Measurements from ENCODE around the gene ZBTB45.
"Not testable (repeated sequence)": the region's sequence is repeated elsewhere in the genome, so short reads cannot be mapped to it uniquely, and the experiment has no call there.

ZBTB45 gene

DNA sequence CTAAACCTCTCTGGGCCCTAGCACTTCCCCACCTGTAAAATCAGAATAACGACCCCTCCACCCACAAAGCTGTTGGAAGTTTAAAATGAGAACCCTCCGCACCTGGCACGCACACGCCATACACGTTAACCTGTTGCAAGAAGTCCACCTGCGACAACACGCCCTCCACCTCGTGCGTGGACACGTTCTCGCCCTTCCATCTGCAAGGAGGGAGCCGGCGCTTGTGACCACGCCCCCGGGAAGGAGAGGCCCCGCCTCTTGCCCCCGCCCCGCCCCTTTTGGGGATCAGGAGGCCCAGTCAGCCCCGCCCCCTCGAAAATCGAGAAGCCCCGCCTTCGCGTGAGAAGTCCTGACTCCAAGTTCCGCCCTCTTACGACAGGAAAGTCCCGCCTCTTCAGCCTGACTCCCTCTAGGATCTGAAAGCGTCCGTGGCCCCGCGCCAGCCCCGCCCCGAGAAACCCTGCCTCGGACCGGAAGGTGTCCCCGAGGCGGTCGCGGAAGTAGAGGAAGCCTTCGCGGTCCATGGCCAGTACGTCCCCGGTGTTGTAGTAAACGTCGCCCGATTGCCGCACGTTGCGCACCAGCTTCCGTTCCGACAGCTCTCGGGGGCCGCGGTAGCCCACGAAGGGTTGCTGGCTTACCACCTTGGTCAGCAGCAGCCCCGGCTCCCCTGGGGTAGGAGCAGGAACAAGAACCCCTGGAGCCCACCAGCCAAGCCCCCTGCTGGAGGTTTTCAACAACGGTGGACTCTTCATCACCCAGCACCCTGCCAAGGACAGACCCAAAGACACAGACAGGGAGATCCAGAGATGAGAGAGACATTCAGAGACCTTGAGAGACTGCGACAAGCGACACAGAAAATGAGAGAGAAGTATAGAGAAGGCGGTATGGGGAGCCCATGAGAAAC, 20.3 kb downstream of the ZBTB45 start:
- peak; percentile 99 for DNase-seq (ENCODE audit: low read depth)
- TF ChIP-seq, protein P1, sequence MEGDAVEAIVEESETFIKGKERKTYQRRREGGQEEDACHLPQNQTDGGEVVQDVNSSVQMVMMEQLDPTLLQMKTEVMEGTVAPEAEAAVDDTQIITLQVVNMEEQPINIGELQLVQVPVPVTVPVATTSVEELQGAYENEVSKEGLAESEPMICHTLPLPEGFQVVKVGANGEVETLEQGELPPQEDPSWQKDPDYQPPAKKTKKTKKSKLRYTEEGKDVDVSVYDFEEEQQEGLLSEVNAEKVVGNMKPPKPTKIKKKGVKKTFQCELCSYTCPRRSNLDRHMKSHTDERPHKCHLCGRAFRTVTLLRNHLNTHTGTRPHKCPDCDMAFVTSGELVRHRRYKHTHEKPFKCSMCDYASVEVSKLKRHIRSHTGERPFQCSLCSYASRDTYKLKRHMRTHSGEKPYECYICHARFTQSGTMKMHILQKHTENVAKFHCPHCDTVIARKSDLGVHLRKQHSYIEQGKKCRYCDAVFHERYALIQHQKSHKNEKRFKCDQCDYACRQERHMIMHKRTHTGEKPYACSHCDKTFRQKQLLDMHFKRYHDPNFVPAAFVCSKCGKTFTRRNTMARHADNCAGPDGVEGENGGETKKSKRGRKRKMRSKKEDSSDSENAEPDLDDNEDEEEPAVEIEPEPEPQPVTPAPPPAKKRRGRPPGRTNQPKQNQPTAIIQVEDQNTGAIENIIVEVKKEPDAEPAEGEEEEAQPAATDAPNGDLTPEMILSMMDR (IDR thresholded peaks at IDR 0.05; ENCODE audit: insufficient read depth, low read depth, low read length, missing control alignments), result peak; percentile 50
- H3K4me3 ChIP-seq (ENCODE audit: low read length), result peak overlapping the region; percentile 75

DNA sequence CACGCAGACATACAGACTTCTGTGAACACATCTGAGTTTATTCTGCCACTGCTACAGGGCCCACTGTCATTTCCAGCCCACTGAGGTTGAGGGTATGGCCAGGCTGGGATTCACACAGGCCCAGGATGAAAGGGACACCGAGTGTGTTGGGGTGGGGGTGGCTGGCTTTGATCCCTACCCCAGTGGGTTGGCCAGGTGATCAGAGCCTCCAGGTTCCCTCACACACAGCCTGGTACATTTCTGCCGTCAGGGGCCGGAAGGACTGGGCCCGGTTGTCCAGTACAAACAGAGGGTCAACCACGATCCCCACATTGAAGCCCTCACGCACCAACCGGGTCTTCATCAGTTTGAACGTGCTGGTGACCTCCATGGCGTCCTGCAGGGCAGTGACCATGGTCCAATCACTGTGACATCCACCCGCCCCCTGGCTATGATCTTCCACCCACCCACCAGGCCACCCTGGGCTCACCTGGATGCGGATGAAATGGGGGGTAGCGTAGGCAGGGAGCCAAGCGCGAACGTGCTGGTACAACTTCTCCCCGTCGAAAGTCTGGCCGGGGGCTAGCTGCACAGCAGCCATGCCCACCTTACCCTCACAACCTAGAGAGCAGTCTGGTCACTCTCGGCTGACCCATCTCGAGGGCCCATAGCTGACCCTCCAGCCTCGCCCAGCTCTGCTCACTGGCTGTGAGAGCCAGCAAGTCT, 21.1 kb downstream of the ZBTB45 start:
- TF ChIP-seq, protein P1 (IDR thresholded peaks at IDR 0.05; ENCODE audit: insufficient read depth, low read depth, low read length, missing control alignments), result no peak
- no peak for DNase-seq (ENCODE audit: low read depth)
- H3K4me3 ChIP-seq (ENCODE audit: low read length), result peak overlapping the region; percentile 74

GRCh38 chr19:58497634-58498170, 21.9 kb downstream of the ZBTB45 start:
- TF ChIP-seq, protein P1 (IDR thresholded peaks at IDR 0.05; ENCODE audit: insufficient read depth, low read depth, low read length, missing control alignments), result no peak
- H3K4me3 ChIP-seq (ENCODE audit: low read length), result no peak overlapping the region

DNA sequence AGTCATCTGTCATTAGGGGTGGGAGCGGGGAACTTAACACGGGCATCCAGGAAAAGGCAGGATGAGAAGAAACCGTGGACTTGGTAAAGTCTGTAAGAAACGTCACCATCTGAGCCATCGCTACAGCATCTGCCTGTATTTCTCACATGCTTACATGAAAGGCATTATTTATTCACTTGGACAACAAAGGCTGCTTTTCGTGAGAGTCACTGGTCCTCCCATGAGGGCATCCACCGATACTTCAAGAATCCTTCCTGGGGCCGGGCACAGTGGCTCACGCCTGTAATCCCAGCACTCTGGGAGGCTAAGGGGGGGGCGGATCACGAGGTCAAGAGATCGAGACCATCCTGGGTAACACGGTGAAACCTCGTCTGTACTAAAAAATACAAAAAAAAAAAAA, 27.3 kb downstream of the ZBTB45 start:
- no peak overlapping the region for H3K4me3 ChIP-seq (ENCODE audit: low read length)
- DNase-seq (ENCODE audit: low read depth), result no peak
- TF ChIP-seq, protein P1 (IDR thresholded peaks at IDR 0.05; ENCODE audit: insufficient read depth, low read depth, low read length, missing control alignments), result no peak

More at GRCh38 chr19:58497634-58498170, 21.9 kb downstream of the ZBTB45 start:
- no peak for DNase-seq (ENCODE audit: low read depth)

GRCh38 chr19:58491393-58491792, 28.2 kb downstream of the ZBTB45 start:
- no peak overlapping the region for H3K4me3 ChIP-seq (ENCODE audit: low read length)
- no peak for DNase-seq (ENCODE audit: low read depth)
- TF ChIP-seq, protein P1 (IDR thresholded peaks at IDR 0.05; ENCODE audit: insufficient read depth, low read depth, low read length, missing control alignments), result no peak

GRCh38 chr19:58484349-58484748, 35.3 kb downstream of the ZBTB45 start:
- H3K4me3 ChIP-seq (ENCODE audit: low read length); DNase-seq (ENCODE audit: low read depth): not testable (repeated sequence)

DNA sequence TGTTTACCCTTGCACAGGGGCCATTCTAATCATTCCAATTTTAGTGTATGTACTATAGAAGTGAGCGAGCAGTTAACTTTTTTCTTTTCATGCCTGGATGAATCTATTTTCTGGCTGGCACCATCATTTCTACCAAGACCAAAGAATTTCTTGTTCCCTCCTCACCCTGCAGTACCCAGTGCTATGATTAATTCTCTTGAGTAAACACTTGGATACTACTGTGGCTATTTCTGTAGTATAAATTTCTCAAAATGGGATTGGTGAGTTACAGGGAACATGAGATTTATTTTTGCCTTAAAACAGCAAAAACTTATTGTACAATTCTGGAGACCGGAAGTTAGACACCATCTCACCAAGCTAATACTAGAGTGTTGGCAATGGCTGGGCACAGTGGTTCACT, 35.8 kb downstream of the ZBTB45 start:
- DNase-seq (ENCODE audit: low read depth), result no peak
- TF ChIP-seq, protein P1 (IDR thresholded peaks at IDR 0.05; ENCODE audit: insufficient read depth, low read depth, low read length, missing control alignments), result no peak
- no peak overlapping the region for H3K4me3 ChIP-seq (ENCODE audit: low read length)
